ENCODE data around the gene TIPARP. TPM values are rescaled to one million over a fixed set of nuclear protein-coding genes. Genes with fewer than 3 reads are reported as not detected.

TIPARP gene
- total RNA-seq, 2 donors from 2014 or later, result 126 to 180 TPM

GRCh38 chr3:156750191-156750873 lies 75.9 kb downstream of the TIPARP start:
- Mint-ChIP-seq H3K4me1 (no peaks in the 10 kb centered on the region), H3K4me3 (no peak overlapping the region), H3K36me3 (ENCODE audit: low read depth) (no peaks in the 10 kb centered on the region), H3K27ac (no peak overlapping the region), H3K27me3 (peaks cover 32% of the 10 kb centered on the region)
- no peak for DNase-seq
- no peak for ATAC-seq
- H3K9me3 ChIP-seq (ENCODE audit: control insufficient read depth, low read length, poor library complexity, severe bottlenecking), result peaks cover 5% of the 10 kb centered on the region

DNA sequence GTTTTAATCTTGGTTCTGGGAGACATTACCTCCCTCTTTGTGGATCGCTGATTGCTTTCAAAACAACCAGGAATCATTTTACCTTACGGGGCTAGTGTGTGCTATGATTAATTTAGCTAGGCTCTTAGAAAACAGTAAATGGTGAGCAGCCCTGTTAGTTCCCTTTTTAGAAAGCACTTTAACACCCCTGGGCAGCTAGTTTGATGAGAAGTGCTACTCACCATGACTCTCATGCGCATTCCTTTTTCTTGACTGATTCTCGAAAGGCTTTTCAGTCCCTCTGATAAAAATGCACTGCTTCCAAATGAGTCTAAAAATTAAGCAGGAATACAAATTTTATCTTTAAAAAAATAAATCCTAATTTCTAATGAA lies 76.5 kb downstream of the TIPARP start:
- peaks cover 32% of the 10 kb centered on the region for H3K27me3 Mint-ChIP-seq
- H3K4me1 Mint-ChIP-seq, result no peaks in the 10 kb centered on the region
- H3K27ac Mint-ChIP-seq, result no peak overlapping the region
- no peak overlapping the region for H3K4me3 Mint-ChIP-seq
- ATAC-seq, result no peak
- no peaks in the 10 kb centered on the region for H3K36me3 Mint-ChIP-seq (ENCODE audit: low read depth)
- no peak for DNase-seq
- H3K9me3 ChIP-seq (ENCODE audit: control insufficient read depth, low read length, poor library complexity, severe bottlenecking), result peaks cover 5% of the 10 kb centered on the region

GRCh38 chr3:156751461-156752025 lies 77.2 kb downstream of the TIPARP start:
- H3K4me1 Mint-ChIP-seq, result no peaks in the 10 kb centered on the region
- no peak overlapping the region for H3K27ac Mint-ChIP-seq
- no peak overlapping the region for H3K4me3 Mint-ChIP-seq

More at GRCh38 chr3:156751461-156752025, 77.2 kb downstream of the TIPARP start:
- no peak for DNase-seq
- no peaks in the 10 kb centered on the region for H3K36me3 Mint-ChIP-seq (ENCODE audit: low read depth)
- ATAC-seq, result no peak
- peaks cover 4% of the 10 kb centered on the region for H3K9me3 ChIP-seq (ENCODE audit: control insufficient read depth, low read length, poor library complexity, severe bottlenecking)
- peaks cover 32% of the 10 kb centered on the region for H3K27me3 Mint-ChIP-seq

Other genes starting within 250 kb of the TIPARP start
- 10 to 100 TPM; 93.4 to 94.3 TPM for gene SSR3, start 119.5 kb upstream of the TIPARP start, total RNA-seq
- 1 to 10 TPM in 1 of 2 donors, under 1 TPM in 1; 0.75 to 2.8 TPM for gene LEKR1, start 151.8 kb downstream of the TIPARP start, total RNA-seq